Stimulated activated CD4-positive, alpha-beta T cell treated with anti-CD3 and anti-CD28 coated beads, TNF-alpha, amount 100 ng/mL, for 1 hour (primary cell): ENCODE data around the gene PTPRK.
"Not testable (repeated sequence)": the region's sequence is repeated elsewhere in the genome, so short reads cannot be mapped to it uniquely, and the experiment has no call there.

Experiments used
- DNase-seq, 3 donors: peaks; one replicate each; pipeline ENCODE4 v3.0.0-alpha.2; 2020; ENCODE audit warnings: low read depth in 3 of 3, low spot score in 1 of 3

The PTPRK gene

GRCh38 chr6:127933852-127934840, 586.3 kb downstream of the PTPRK start:
- DNase-seq = no peak

DNA sequence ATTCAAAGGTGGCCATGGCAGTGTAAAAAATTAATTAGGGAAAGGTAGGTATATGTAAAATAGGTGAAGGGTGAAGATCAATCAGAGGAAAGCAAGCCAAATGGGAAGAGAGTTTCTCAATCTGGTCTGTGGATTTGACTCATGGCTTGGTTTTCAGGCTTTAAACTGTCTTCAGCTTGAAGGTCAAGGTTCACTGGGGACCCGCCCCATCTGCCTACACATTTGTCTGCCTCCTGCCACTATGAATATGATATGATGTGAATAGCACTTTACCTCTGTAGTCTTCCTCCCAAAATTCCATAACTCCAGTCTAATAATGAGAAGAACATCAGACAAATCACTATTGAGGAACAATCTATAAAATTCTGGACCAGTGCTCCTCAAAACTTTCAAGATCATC, 587.3 kb downstream of the PTPRK start:
- DNase-seq = no peak

DNA sequence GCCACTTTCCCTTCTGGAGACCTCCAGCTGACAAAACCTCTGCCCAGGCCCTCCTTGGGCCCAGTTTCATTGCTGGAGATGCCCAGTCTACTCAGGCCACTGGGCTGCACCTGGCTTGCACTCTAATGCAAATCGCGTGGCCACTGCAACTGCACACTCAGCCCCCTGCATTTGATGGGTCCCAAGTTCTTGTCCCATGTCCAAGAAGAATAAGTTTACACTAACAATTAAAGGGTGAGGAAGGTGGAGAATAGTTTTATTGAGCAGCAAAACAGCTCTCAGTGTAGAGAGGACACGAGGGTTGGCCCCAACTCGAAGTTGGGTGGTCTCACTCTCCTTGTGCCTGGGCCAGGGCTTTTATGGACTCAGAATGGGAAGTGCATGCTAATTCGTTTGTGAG, 587.7 kb downstream of the PTPRK start:
- no peak for DNase-seq

DNA sequence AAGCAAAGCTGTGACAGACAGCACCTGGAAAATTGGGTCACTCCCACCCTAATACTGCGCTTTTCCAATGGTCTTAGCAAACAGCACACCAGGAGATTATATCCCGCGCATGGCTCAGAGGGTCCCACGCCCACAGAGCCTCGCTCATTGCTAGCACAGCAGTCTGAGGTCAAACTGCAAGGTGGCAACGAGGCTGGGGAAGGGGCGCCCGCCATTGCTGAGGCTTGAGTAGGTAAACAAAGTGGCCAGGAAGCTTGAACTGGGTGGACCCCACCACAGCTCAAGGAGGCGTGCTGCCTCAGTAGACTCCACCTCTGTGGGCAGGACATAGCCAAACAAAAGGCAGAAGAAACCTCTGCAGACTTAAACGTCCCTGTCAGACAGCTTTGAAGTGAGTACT, 594.0 kb downstream of the PTPRK start:
- not testable (repeated sequence) for DNase-seq

DNA sequence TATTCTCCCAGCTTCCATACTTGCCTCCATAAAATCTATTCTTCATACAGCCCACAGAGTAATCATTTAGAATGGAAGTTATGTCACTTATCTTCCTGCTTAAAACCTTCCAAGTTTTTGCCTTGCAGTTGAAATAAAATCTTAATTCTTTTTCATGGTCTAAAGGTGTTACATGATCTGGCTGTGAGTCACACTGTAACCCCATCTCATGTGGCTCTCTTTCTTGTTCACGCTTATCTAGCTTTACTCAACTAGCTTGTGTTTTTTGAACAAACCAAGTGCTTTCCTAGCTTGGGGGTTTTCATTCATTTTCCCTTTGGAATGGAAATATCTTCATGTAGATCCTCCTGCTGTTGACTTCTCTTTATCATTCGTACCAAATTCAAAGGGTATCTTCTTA, 596.0 kb downstream of the PTPRK start:
- no peak for DNase-seq

- no peak for DNase-seq
Measured at GRCh38 chr6:127924031-127924430, 596.4 kb downstream of the PTPRK start.

- DNase-seq = no peak
Measured at GRCh38 chr6:127923135-127923534, 597.3 kb downstream of the PTPRK start.

DNA sequence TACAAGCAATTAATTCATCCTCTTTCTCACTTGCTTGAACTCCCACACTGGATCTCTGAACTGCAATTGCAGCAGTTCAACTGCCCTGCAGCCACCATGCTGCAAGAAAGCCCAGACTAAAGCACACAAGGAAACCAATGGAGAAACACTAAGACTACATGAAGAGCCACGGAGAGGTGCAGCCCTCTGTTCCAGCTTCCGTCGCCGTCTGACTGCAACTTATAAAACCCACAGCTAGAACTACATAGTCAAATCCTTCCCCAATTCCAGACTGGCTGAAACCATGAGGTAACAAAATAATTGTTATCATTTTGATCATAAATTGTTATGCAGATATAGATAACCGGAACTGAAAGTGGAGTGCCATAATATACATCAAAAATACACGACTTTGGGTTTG, 598.4 kb downstream of the PTPRK start:
- DNase-seq = no peak

DNA sequence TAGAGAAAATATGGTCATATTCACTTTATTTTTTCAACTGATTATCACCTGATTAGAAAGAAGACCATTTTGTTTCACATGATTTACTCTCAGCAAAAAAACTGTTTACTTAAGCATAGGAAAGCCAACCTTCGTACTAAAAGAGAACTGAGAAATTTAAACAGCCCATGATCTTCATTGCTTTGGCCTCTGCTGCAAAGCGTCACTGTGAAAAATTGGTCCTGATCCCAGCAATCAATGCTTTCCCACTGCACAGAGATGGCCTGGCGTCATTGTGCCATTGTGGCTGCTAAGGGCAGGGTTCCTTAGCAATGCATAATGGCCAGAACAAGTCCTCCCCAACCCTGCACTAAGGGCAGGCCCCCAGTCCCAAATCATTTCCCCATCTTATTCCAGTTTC, 599.6 kb downstream of the PTPRK start:
- DNase-seq = no peak
